Measurements from ENCODE around the gene CARMIL1. TPM values are rescaled to one million over a fixed set of nuclear protein-coding genes. Genes with fewer than 3 reads are reported as not detected.

Gene CARMIL1
- total RNA-seq = 17.4 and 22.7 TPM in 2 replicates

DNA sequence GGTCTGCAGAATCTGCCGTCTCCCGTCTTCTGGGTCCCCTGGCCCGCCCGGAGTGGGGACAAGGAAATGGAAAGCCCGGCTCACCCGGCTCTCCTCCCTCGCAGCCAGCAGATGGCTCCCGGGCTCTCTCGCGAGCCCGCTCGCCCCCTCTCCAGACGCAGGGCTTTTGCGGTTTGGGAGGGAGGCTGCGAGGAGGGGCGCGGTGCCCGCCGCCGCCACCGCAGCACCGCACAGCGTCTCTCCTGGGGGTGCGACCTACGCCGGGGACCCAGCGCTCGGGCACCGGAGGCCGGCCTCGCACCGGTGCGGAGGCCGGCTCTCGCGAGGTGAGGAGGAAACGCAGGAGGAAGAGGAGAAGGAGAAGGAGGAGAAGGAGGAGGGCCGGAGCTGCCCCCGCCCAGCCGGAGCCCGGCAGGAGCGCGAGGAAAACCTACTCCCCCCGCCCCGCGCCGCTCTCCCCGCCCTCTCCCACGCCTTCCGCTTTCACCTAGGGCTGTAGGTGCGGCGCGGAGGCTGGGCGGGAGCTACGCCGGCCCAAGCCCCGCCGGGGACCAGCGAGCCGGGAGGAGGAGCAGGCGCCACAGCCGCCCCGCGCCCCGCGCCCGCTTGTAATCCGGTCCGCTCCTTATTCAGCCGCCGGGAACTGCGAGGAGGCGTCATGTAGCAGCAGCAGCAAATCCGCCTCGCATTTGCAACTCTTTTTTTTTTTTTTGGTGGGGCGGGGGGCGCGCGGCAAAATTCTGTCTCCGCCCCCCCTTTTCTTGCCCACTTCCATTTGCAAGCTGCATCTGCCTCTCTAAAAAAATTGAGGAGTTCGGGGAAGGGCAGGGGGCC is at the start of gene CARMIL1:
CARMIL1 (plus strand) TSS at position 461 of the 834 bp plus-strand sequence. CDS start 422 bp downstream, outside the sequence.

DNA sequence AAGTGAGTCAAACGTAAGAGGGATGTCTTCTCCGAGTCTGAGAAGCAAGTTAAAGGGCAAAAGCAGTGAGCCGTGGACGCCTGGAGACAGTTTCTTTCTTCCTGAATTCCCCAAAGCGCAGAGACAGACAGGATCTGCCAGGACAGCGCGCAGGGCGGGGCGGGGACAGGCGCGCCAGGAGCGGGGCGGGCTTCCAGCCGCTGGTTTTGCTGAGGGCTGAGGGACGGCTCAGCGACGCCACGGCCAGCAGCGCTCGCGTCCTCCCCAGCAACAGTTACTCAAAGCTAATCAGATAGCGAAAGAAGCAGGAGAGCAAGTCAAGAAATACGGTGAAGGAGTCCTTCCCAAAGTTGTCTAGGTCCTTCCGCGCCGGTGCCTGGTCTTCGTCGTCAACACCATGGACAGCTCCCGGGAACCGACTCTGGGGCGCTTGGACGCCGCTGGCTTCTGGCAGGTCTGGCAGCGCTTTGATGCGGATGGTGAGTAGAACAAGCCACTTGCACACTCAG is 372.9 kb downstream of the CARMIL1 start, which contains the start of gene SCGN:
SCGN (plus strand) TSS at position 209 of the 509 bp plus-strand sequence; CDS start at position 398, 189 bp downstream.

